Omental fat pad (tissue), 4 donors: ENCODE data around the gene ATP6V1G1. TPM values are rescaled to one million over a fixed set of nuclear protein-coding genes. Genes with fewer than 3 reads are reported as not detected.

Experiments used
- ATAC-seq: fragments of 150-250 bp; one replicate; pipeline ENCODE4 v1.9.1; 2016; ENCODE audit warnings: mild to moderate bottlenecking, moderate library complexity; ENCODE audit not compliant: low FRiP score
- DNase-seq: peaks from one replicate; pipeline ENCODE4 v3.0.0-alpha.2; 2019; ENCODE audit warnings: low spot score
- CTCF ChIP-seq, 3 donors: fragments of 450-650 bp; IDR thresholded peaks; one replicate each; pipeline ENCODE4 v1.5.1; 2016 to 2017; ENCODE audit warnings: antibody characterized with exemption in 3 of 3, mild to moderate bottlenecking in 3 of 3, moderate library complexity in 2 of 3
- total RNA-seq, 4 donors: library from RNA; depleted of rRNA; stranded (reverse); fragments of >200 nt; gene quantifications; one replicate each; pipeline ENCODE4 v1.1.0, GENCODE V29; 2016

The ATP6V1G1 gene
- total RNA-seq, 4 donors from 2014 or later = 101 to 152 (median 139) TPM

GRCh38 chr9:114580609-114581193 lies 6.9 kb upstream of the ATP6V1G1 start:
- TF ChIP-seq CTCF (IDR thresholded peaks at IDR 0.05) = no peak
- DNase-seq (no peak), ATAC-seq (no peak)

- no peak for TF ChIP-seq CTCF (IDR thresholded peaks at IDR 0.05)
- no peak for ATAC-seq
- DNase-seq = no peak
Observed at GRCh38 chr9:114583371-114584155, 4.0 kb upstream of the ATP6V1G1 start.

GRCh38 chr9:114588210-114588609 lies 641 bp downstream of the ATP6V1G1 start:
- no peak for TF ChIP-seq CTCF (IDR thresholded peaks at IDR 0.05)
- DNase-seq (no peak), ATAC-seq (no peak)

- DNase-seq = no peak
- TF ChIP-seq CTCF (IDR thresholded peaks at IDR 0.05) = no peak
- no peak for ATAC-seq
Observed at GRCh38 chr9:114588651-114589526, 1.3 kb downstream of the ATP6V1G1 start.

- no peak for TF ChIP-seq CTCF (IDR thresholded peaks at IDR 0.05)
- ATAC-seq (no peak), DNase-seq (no peak)
Observed at GRCh38 chr9:114590328-114590727, 2.8 kb downstream of the ATP6V1G1 start.

- TF ChIP-seq CTCF (IDR thresholded peaks at IDR 0.05) = no peak
- ATAC-seq (no peak), DNase-seq (no peak)
Observed at GRCh38 chr9:114591291-114591787, 3.8 kb downstream of the ATP6V1G1 start.
